K562 (cell line): ENCODE results near the gene EPHA1. TPM values are rescaled to one million over a fixed set of nuclear protein-coding genes. Genes with fewer than 3 reads are reported as not detected.

Experiments used
- ATAC-seq: fragments of 200-7000 bp; cut with Tn5 transposase; 3 replicates; pipeline ENCODE4 v1.9.1; 2020; ENCODE audit warnings: moderate library complexity
- BruUV-seq: library from RNA; stranded (reverse); fragments of 400-500 nt; replicated peaks from 2 replicates; lab custom pipeline; 2021; lab: Mats Ljungman, UMichigan
- CTCF ChIA-PET: fragments of 300-600 bp; formaldehyde crosslinking; extraction: SDS; loops from one replicate; lab custom pipeline; 2021; ENCODE audit warnings: low intra/inter-chr PET ratio; lab: Yijun Ruan, JAX
- POLR2A ChIA-PET: fragments of 300-600, 350-650 bp; sonication (Branson Sonifier 250); formaldehyde crosslinking; extraction: SDS; loops from one replicate; lab custom pipeline; 2021; ENCODE audit warnings: antibody characterized with exemption, inconsistent platforms; lab: Yijun Ruan, JAX
- DNase-seq, 4 experiments: peaks; one replicate each; pipeline versions ENCODE4 v3.0.0 to v3.0.0-alpha.2; 2011 to 2018; ENCODE audit warnings: low spot score in 3 of 4, mixed read lengths in 3 of 4; ENCODE audit errors: extremely low read depth in 1 of 4
- FAIRE-seq: peaks from 2 replicates; lab custom pipeline; 2011; peaks lifted over from hg19 to GRCh38; lab: Jason Lieb, UNC
- H2AFZ ChIP-seq: 2 replicates; pipeline ENCODE4 v1.6.0; 2011; ENCODE audit warnings: low read depth, low read length, control low read depth, inconsistent platforms
- H3K27ac ChIP-seq: fragments of 200-600 bp; 3 replicates; pipeline ENCODE4 v1.8.0; 2011; ENCODE audit warnings: low read depth, mild to moderate bottlenecking, control low read depth, inconsistent platforms, low read length, moderate library complexity, mixed read lengths; ENCODE audit errors: extremely low read depth
- H3K27me3 ChIP-seq, 2 experiments: fragments of 300-600 bp in 1 of 2; 2 replicates in 1 of 2; 3 replicates in 1 of 2; pipeline versions ENCODE4 v1.6.0 to v1.8.0; 2011; ENCODE audit warnings: inconsistent platforms in 2 of 2, low read length in 2 of 2, mild to moderate bottlenecking in 1 of 2, mixed read lengths in 1 of 2, moderate library complexity in 1 of 2; ENCODE audit not compliant: control insufficient read depth in 2 of 2, insufficient read depth in 2 of 2
- H3K36me3 ChIP-seq: fragments of 300-600 bp; 3 replicates; pipeline ENCODE4 v1.8.0; 2011; ENCODE audit warnings: mild to moderate bottlenecking, low read length, inconsistent platforms; ENCODE audit not compliant: control insufficient read depth, insufficient read depth
- H3K4me1 ChIP-seq, 2 experiments: fragments of 200-600 bp in 1 of 2; replicated peaks in 1 of 2; 2 replicates in 1 of 2; 3 replicates in 1 of 2; pipeline versions ENCODE4 v1.5.1 to v1.8.0; 2011; ENCODE audit warnings: inconsistent platforms in 2 of 2, low read length in 2 of 2, mild to moderate bottlenecking in 1 of 2, mixed read lengths in 1 of 2, moderate library complexity in 1 of 2; ENCODE audit not compliant: control insufficient read depth in 2 of 2, insufficient read depth in 2 of 2
- H3K4me2 ChIP-seq: 2 replicates; pipeline ENCODE4 v1.6.1; 2011; ENCODE audit warnings: low read length, control low read depth, inconsistent platforms, mixed read lengths; ENCODE audit not compliant: insufficient read depth
- H3K4me3 ChIP-seq: fragments of 200-600 bp; sonication (generic), shearing (Covaris generic); 2 replicates; pipeline ENCODE4 v1.5.1; 2016; ENCODE audit warnings: control low read depth, inconsistent platforms
- H3K79me2 ChIP-seq: fragments of 200-600 bp; 3 replicates; pipeline ENCODE4 v1.8.0; 2011; ENCODE audit warnings: low read length, inconsistent platforms; ENCODE audit not compliant: control insufficient read depth, insufficient read depth
- H3K9ac ChIP-seq, 2 experiments: 2 replicates each; pipeline versions ENCODE4 v1.6.0 to v1.6.1; 2011; ENCODE audit warnings: low read depth in 2 of 2, low read length in 2 of 2, control low read depth in 1 of 2, inconsistent platforms in 1 of 2, mild to moderate bottlenecking in 1 of 2, mixed read lengths in 1 of 2; ENCODE audit not compliant: insufficient read depth in 1 of 2
- H3K9me1 ChIP-seq: one replicate; pipeline ENCODE4 v1.6.0; 2011; ENCODE audit warnings: inconsistent platforms, mild to moderate bottlenecking, low read length, moderate library complexity; ENCODE audit not compliant: control insufficient read depth, insufficient read depth
- H3K9me3 ChIP-seq: replicated peaks from 2 replicates; pipeline ENCODE4 v1.5.1; 2011; ENCODE audit warnings: low read depth, low read length, inconsistent platforms; ENCODE audit not compliant: control insufficient read depth, insufficient read depth
- H4K20me1 ChIP-seq: replicated peaks from 2 replicates; pipeline ENCODE4 v1.6.1; 2011; ENCODE audit warnings: low read length, inconsistent platforms, mixed read lengths; ENCODE audit not compliant: control insufficient read depth, insufficient read depth
- NFE2 ChIP-seq: IDR thresholded peaks from 2 replicates; pipeline ENCODE4 v1.6.1; 2014; ENCODE audit warnings: antibody characterized with exemption, low read depth
- PRMT5 ChIP-seq: sonication (generic); formaldehyde crosslinking; IDR thresholded peaks from 2 replicates; pipeline ENCODE4 v1.5.0; 2020; ENCODE audit warnings: missing genetic modification reagents
- SRSF9 ChIP-seq: fragments of 200-400 bp; formaldehyde crosslinking; IDR thresholded peaks from 2 replicates; pipeline ENCODE4 v1.6.1; 2017; ENCODE audit warnings: low read depth, low read length, borderline replicate concordance
- TEAD4 ChIP-seq, 2 experiments: sonication (generic) in 1 of 2; formaldehyde crosslinking in 1 of 2; IDR thresholded peaks; 2 replicates each; pipeline versions ENCODE4 v1.6.1 to v1.8.0; 2012 to 2022; ENCODE audit warnings: borderline replicate concordance in 1 of 2, inconsistent platforms in 1 of 2, low read length in 1 of 2, mild to moderate bottlenecking in 1 of 2, missing genetic modification reagents in 1 of 2
- WGBS: fragments of 100-300 bp; shearing (Covaris generic); methylation state at CpG from one replicate; pipeline ENCODE4 v1.1.6; 2016; ENCODE audit warnings: low coverage, mixed read lengths; ENCODE audit not compliant: insufficient coverage; ENCODE audit errors: missing lambda C conversion rate; 5-methylcytosine and 5-hydroxymethylcytosine counted together
- in situ Hi-C: fragments of 300-500 bp; cut with MboI; formaldehyde crosslinking; loops from 4 replicates; pipeline ENCODE4 v1.15.0; 2018; ENCODE audit warnings: inconsistent platforms, mixed read lengths
- intact Hi-C: fragments of 100-400 bp; cut with micrococcal nuclease; formaldehyde crosslinking; loops from 2 replicates; pipeline ENCODE4 v1.14.2; 2022
- polyA plus RNA-seq, 8 experiments: library from polyadenylated mRNA; depleted of rRNA in 4 of 8; stranded (reverse) in 5 of 8; unstranded in 3 of 8; fragments of >200 nt; fragmentation: Nextera tagmentation in 2 of 8; fragmentation: Illumina TruSeq in 1 of 8; extraction: Ambion mirVana in 2 of 8; extraction: Trizol in 1 of 8; gene quantifications; 2 replicates each; pipeline versions ENCODE4 v1.2.1 to v1.2.3, GENCODE V29; 2011 to 2014; ENCODE audit warnings: inconsistent platforms in 1 of 8, missing spikeins in 1 of 8
- total RNA-seq, 7 experiments: library from RNA; depleted of rRNA in 6 of 7; stranded (reverse); fragments of >200 nt in 6 of 7; fragmentation: Illumina TruSeq in 2 of 7; extraction: Trizol in 2 of 7; gene quantifications; 2 replicates each; pipeline versions ENCODE4 v1.2.1 to v1.2.3, GENCODE V29; 2011 to 2021; ENCODE audit warnings: low replicate concordance in 1 of 7

The EPHA1 gene
- total and polyA plus RNA-seq, 9 of the 15 experiments (the other 6 are each of a cell fraction or from before 2014, with no cell fraction given): 0.22 to 0.57 (median 0.32) TPM; not detected in 6

GRCh38 chr7:143354965-143355364 lies 53.7 kb downstream of the EPHA1 start:
- no peak overlapping the region for H3K4me3 ChIP-seq
- H3K79me2 ChIP-seq: no peaks in the 10 kb centered on the region
- DNase-seq: no peak
- BruUV-seq: no TSS peak
- no peak overlapping the region for H3K27ac ChIP-seq
- intact Hi-C loops (no loop called here), in situ Hi-C loops (no loop called here)
- H3K9me3 ChIP-seq: no peaks in the 10 kb centered on the region
- TF ChIP-seq TEAD4 (IDR thresholded peaks at IDR 0.05; ENCODE audit: low read length): no peak
- TF ChIP-seq TEAD4 (CRISPR knock-in tag; IDR thresholded peaks at IDR 0.05; ENCODE audit: borderline replicate concordance): peak; percentile 25; the same call in 1 of the 2 replicates
- no peak for TF ChIP-seq SRSF9
- peak overlapping the region in 1 of 2 experiments; percentile 21; a peak in 1 of 4 replicates for H3K9ac ChIP-seq
- 5% methylated on average over 8 of the region's 8 CpGs for WGBS
- POLR2A ChIA-PET: no interaction called here
- H3K36me3 ChIP-seq: no peaks in the 10 kb centered on the region
- peaks cover 65 to 85% of the 10 kb centered on the region in 2 experiments for H3K27me3 ChIP-seq
- CTCF ChIA-PET: no interaction called here
- H4K20me1 ChIP-seq: peaks cover 4% of the 10 kb centered on the region; the same call in 1 of the 2 replicates
- peaks cover 0 to 3% of the 10 kb centered on the region in 2 experiments; a peak in 1 of 5 replicates for H3K4me1 ChIP-seq
- no peak overlapping the region for H2AFZ ChIP-seq
- ATAC-seq: no peak; the same call in 2 of the 3 replicates
- no peak overlapping the region for H3K4me2 ChIP-seq
- no peak for FAIRE-seq
- H3K9me1 ChIP-seq: peaks cover 3% of the 10 kb centered on the region

- CTCF ChIA-PET: no interaction called here
Measured at GRCh38 chr7:143354376-143354775, 54.3 kb downstream of the EPHA1 start.

More at GRCh38 chr7:143354376-143354775, 54.3 kb downstream of the EPHA1 start:
- FAIRE-seq (no peak), ATAC-seq (no peak), DNase-seq (no peak)
- Histone ChIP-seq H3K4me3 (no peak overlapping the region), H3K79me2 (no peaks in the 10 kb centered on the region), H3K27ac (no peak overlapping the region), H3K27me3 (peaks cover 64 to 85% of the 10 kb centered on the region in 2 experiments), H2AFZ (no peak overlapping the region), H3K4me2 (no peak overlapping the region), H3K9me3 (no peaks in the 10 kb centered on the region), H4K20me1 (no peaks in the 10 kb centered on the region), H3K9me1 (no peaks in the 10 kb centered on the region), H3K9ac (no peak overlapping the region), H3K36me3 (no peaks in the 10 kb centered on the region), H3K4me1 (peaks cover 0 to 3% of the 10 kb centered on the region in 2 experiments; a peak in 1 of 5 replicates)
- 0% methylated on average over 8 of the region's 8 CpGs for WGBS
- no TSS peak for BruUV-seq
- TF ChIP-seq NFE2: no peak
- TF ChIP-seq PRMT5 (CRISPR knock-in tag): 0 out of 2 replicates have a peak, but pooled peaks have one; percentile 5
- intact Hi-C loops (no loop called here), in situ Hi-C loops (no loop called here)
- POLR2A ChIA-PET: no interaction called here
